HL-60 (cell line): ENCODE results near the gene PLPPR1.

Experiments used
- DNase-seq, 2 experiments: peaks; one replicate each; pipeline ENCODE4 v3.0.0-alpha.2; 2010 to 2020; ENCODE audit warnings: low read depth in 1 of 2, low spot score in 1 of 2
- H3K27ac ChIP-seq: fragments of 250-450 bp; sonication (Bioruptor Pico); replicated peaks from 2 replicates; pipeline ENCODE4 v1.5.1; 2020; ENCODE audit warnings: mild to moderate bottlenecking, moderate library complexity
- H3K27me3 ChIP-seq: fragments of 250-450 bp; sonication (Bioruptor Pico); 2 replicates; pipeline ENCODE4 v1.5.1; 2021; ENCODE audit warnings: mild to moderate bottlenecking, moderate library complexity; ENCODE audit not compliant: insufficient read depth, poor library complexity, severe bottlenecking
- H3K4me3 ChIP-seq: replicated peaks from 2 replicates; pipeline ENCODE4 v1.5.1; 2011; ENCODE audit warnings: mild to moderate bottlenecking, control low read depth, low read length; ENCODE audit not compliant: insufficient read depth
- CTCF ChIP-seq: IDR thresholded peaks from one replicate; pipeline ENCODE4 v1.5.1; 2011; ENCODE audit warnings: low read length, control low read depth, inconsistent platforms; ENCODE audit not compliant: insufficient read depth
- GABPA ChIP-seq: IDR thresholded peaks from 2 replicates; pipeline ENCODE4 v1.6.1; 2012; ENCODE audit warnings: low read depth
- POLR2AphosphoS5 ChIP-seq: IDR thresholded peaks from 2 replicates; pipeline ENCODE4 v1.6.1; 2012; ENCODE audit warnings: low read depth
- REST ChIP-seq: IDR thresholded peaks from 2 replicates; pipeline ENCODE4 v1.6.1; 2012; ENCODE audit warnings: low read depth; ENCODE audit not compliant: insufficient replicate concordance
- SPI1 ChIP-seq: IDR thresholded peaks from 2 replicates; pipeline ENCODE4 v1.6.1; 2012; ENCODE audit warnings: low read depth, mild to moderate bottlenecking, borderline replicate concordance

The PLPPR1 gene

GRCh38 chr9:101054657-101055056 lies 26.1 kb downstream of the PLPPR1 start:
- TF ChIP-seq POLR2AphosphoS5: no peak
- TF ChIP-seq REST: no peak
- DNase-seq: no peak
- Histone ChIP-seq H3K27me3 (peaks cover 2% of the 10 kb centered on the region), H3K4me3 (no peak overlapping the region), H3K27ac (no peak overlapping the region)

GRCh38 chr9:101055516-101055915 lies 27.0 kb downstream of the PLPPR1 start:
- peaks cover 2% of the 10 kb centered on the region for H3K27me3 ChIP-seq
- no peak for TF ChIP-seq GABPA
- H3K4me3 ChIP-seq: no peak overlapping the region
- H3K27ac ChIP-seq: no peak overlapping the region
- no peak for DNase-seq

GRCh38 chr9:101062686-101063085 lies 34.2 kb downstream of the PLPPR1 start:
- no peak overlapping the region for H3K4me3 ChIP-seq
- H3K27ac ChIP-seq: no peak overlapping the region
- TF ChIP-seq SPI1 (no peak), POLR2AphosphoS5 (no peak), GABPA (no peak), REST (no peak), CTCF (no peak)
- DNase-seq: no peak
- H3K27me3 ChIP-seq: no peaks in the 10 kb centered on the region

- TF ChIP-seq CTCF: no peak
- TF ChIP-seq REST: no peak
- DNase-seq: no peak
- Histone ChIP-seq H3K27me3 (no peaks in the 10 kb centered on the region), H3K27ac (no peak overlapping the region), H3K4me3 (no peak overlapping the region)
Observed at GRCh38 chr9:101063192-101063591, 34.7 kb downstream of the PLPPR1 start.
